Keratinocyte (primary cell): ENCODE measurements around the gene MAGI3.

Source experiments
- EZH2 ChIP-seq: IDR thresholded peaks from one replicate; pipeline ENCODE4 v1.6.1; 2012; ENCODE audit warnings: inconsistent platforms, mild to moderate bottlenecking, low read length, moderate library complexity
- TF ChIP-seq, protein P1 (sequence below), 3 experiments: IDR thresholded peaks in 1 of 3; conservative IDR thresholded peaks in 1 of 3; optimal IDR thresholded peaks in 1 of 3; 2 replicates in 2 of 3; 3 replicates in 1 of 3; pipeline versions ENCODE3 to v1.5.1; 2011; ENCODE audit warnings: low read length in 3 of 3, mild to moderate bottlenecking in 3 of 3, moderate library complexity in 2 of 3, control low read depth in 1 of 3, inconsistent platforms in 1 of 3; ENCODE audit not compliant: insufficient read depth in 2 of 3; ENCODE audit errors: extremely low read depth in 1 of 3

DNA sequence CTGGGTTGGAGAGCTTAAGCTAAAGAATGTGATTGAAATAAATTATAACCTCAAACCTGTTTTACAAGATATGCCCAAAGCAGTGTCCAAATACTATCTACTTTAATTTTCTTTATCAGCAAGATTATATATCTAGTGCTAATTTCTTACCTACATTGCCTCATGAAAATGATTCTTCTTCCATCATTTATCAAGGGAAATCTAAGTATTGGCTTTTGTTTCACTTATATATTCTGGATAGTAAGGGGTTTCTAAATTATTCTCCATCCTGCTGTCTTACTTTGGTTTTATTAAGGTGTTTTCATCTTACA, 287.8 kb downstream of the MAGI3 start:
- TF ChIP-seq, protein P1, sequence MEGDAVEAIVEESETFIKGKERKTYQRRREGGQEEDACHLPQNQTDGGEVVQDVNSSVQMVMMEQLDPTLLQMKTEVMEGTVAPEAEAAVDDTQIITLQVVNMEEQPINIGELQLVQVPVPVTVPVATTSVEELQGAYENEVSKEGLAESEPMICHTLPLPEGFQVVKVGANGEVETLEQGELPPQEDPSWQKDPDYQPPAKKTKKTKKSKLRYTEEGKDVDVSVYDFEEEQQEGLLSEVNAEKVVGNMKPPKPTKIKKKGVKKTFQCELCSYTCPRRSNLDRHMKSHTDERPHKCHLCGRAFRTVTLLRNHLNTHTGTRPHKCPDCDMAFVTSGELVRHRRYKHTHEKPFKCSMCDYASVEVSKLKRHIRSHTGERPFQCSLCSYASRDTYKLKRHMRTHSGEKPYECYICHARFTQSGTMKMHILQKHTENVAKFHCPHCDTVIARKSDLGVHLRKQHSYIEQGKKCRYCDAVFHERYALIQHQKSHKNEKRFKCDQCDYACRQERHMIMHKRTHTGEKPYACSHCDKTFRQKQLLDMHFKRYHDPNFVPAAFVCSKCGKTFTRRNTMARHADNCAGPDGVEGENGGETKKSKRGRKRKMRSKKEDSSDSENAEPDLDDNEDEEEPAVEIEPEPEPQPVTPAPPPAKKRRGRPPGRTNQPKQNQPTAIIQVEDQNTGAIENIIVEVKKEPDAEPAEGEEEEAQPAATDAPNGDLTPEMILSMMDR (optimal IDR thresholded peaks at IDR 0.05 in 1 of 3, IDR thresholded peaks at IDR 0.05 in 1 of 3, conservative IDR thresholded peaks at IDR 0.05 in 1 of 3; ENCODE audit: extremely low read depth in 1 of 3, insufficient read depth in 2 of 3, low read length in 3 of 3) = no peak
- no peak for TF ChIP-seq EZH2
